ENCODE data around the gene EYA2. TPM values are rescaled to one million over a fixed set of nuclear protein-coding genes. Genes with fewer than 3 reads are reported as not detected.

EYA2 gene
- polyA plus RNA-seq, 1 donor (not counting 4 experiments of a cell fraction or from before 2014, with no cell fraction given) = not detected

GRCh38 chr20:47178851-47179250 lies 284.2 kb downstream of the EYA2 start:
- Histone ChIP-seq H3K27me3 (ENCODE audit: control insufficient read depth, extremely low read depth, insufficient read depth, low read length) (no peaks in the 10 kb centered on the region), H3K27ac (ENCODE audit: control insufficient read depth, insufficient read depth, low read length) (no peak overlapping the region), H3K9me1 (ENCODE audit: control insufficient read depth, extremely low read depth, insufficient read depth, low read length) (no peaks in the 10 kb centered on the region), H3K4me1 (ENCODE audit: control insufficient read depth, extremely low read depth, insufficient read depth, low read length) (no peaks in the 10 kb centered on the region), H2AFZ (ENCODE audit: control insufficient read depth, low read length) (no peak overlapping the region), H4K20me1 (ENCODE audit: control insufficient read depth, extremely low read depth, insufficient read depth, low read length) (no peaks in the 10 kb centered on the region), H3K4me3 (ENCODE audit: control insufficient read depth in 2 of 3, extremely low read depth in 1 of 3, insufficient read depth in 2 of 3, low read depth in 1 of 3, low read length in 3 of 3) (no peak overlapping the region), H3K9me3 (ENCODE audit: control insufficient read depth, low read depth, low read length) (no peaks in the 10 kb centered on the region), H3K79me2 (ENCODE audit: control insufficient read depth, insufficient read depth, low read length) (no peaks in the 10 kb centered on the region), H3K4me2 (ENCODE audit: control insufficient read depth, extremely low read depth, insufficient read depth, low read depth, low read length) (no peak overlapping the region), H3K9ac (ENCODE audit: control insufficient read depth, extremely low read depth, insufficient read depth, low read length) (no peak overlapping the region), H3K36me3 (ENCODE audit: control insufficient read depth in 2 of 2, extremely low read depth in 1 of 2, insufficient read depth in 2 of 2, low read length in 2 of 2) (no peaks in the 10 kb centered on the region)
- FAIRE-seq (no peak), DNase-seq (ENCODE audit: low read depth, low spot score) (no peak)
- dilution Hi-C loops (cut with MboI; ENCODE audit: extremely low pct_ligation_motif_present, low sequenced_read_pairs) = no loop called here
- TF ChIP-seq CTCF (optimal IDR thresholded peaks at IDR 0.05 in 1 of 3, IDR thresholded peaks at IDR 0.05 in 1 of 3, conservative IDR thresholded peaks at IDR 0.05 in 1 of 3; ENCODE audit: extremely low read depth in 1 of 3, insufficient read depth in 2 of 3, low read length in 3 of 3) (no peak), EZH2 (IDR thresholded peaks at IDR 0.05; ENCODE audit: low read length) (no peak)

- H3K4me1 ChIP-seq (ENCODE audit: control insufficient read depth, extremely low read depth, insufficient read depth, low read length) = no peaks in the 10 kb centered on the region
- H4K20me1 ChIP-seq (ENCODE audit: control insufficient read depth, extremely low read depth, insufficient read depth, low read length) = no peaks in the 10 kb centered on the region
- DNase-seq (ENCODE audit: low read depth, low spot score) (no peak), FAIRE-seq (no peak)
- no peak overlapping the region for H3K4me3 ChIP-seq (ENCODE audit: control insufficient read depth in 2 of 3, extremely low read depth in 1 of 3, insufficient read depth in 2 of 3, low read depth in 1 of 3, low read length in 3 of 3)
- no peak for TF ChIP-seq CTCF (optimal IDR thresholded peaks at IDR 0.05 in 1 of 3, IDR thresholded peaks at IDR 0.05 in 1 of 3, conservative IDR thresholded peaks at IDR 0.05 in 1 of 3; ENCODE audit: extremely low read depth in 1 of 3, insufficient read depth in 2 of 3, low read length in 3 of 3)
- no peak for TF ChIP-seq EZH2 (IDR thresholded peaks at IDR 0.05; ENCODE audit: low read length)
- H3K9me1 ChIP-seq (ENCODE audit: control insufficient read depth, extremely low read depth, insufficient read depth, low read length) = no peaks in the 10 kb centered on the region
- dilution Hi-C loops (cut with MboI; ENCODE audit: extremely low pct_ligation_motif_present, low sequenced_read_pairs) = no loop called here
- no peaks in the 10 kb centered on the region for H3K36me3 ChIP-seq (ENCODE audit: control insufficient read depth in 2 of 2, extremely low read depth in 1 of 2, insufficient read depth in 2 of 2, low read length in 2 of 2)
- no peak overlapping the region for H3K4me2 ChIP-seq (ENCODE audit: control insufficient read depth, extremely low read depth, insufficient read depth, low read depth, low read length)
- no peaks in the 10 kb centered on the region for H3K27me3 ChIP-seq (ENCODE audit: control insufficient read depth, extremely low read depth, insufficient read depth, low read length)
- no peak overlapping the region for H2AFZ ChIP-seq (ENCODE audit: control insufficient read depth, low read length)
- no peaks in the 10 kb centered on the region for H3K79me2 ChIP-seq (ENCODE audit: control insufficient read depth, insufficient read depth, low read length)
- no peaks in the 10 kb centered on the region for H3K9me3 ChIP-seq (ENCODE audit: control insufficient read depth, low read depth, low read length)
- no peak overlapping the region for H3K9ac ChIP-seq (ENCODE audit: control insufficient read depth, extremely low read depth, insufficient read depth, low read length)
- H3K27ac ChIP-seq (ENCODE audit: control insufficient read depth, insufficient read depth, low read length) = no peak overlapping the region
These were observed 284.6 kb downstream of the EYA2 start for GRCh38 chr20:47179267-47179666.
